Cardiac muscle cell (in vitro differentiated cells and primary cell): ENCODE data around the gene ST6GALNAC3. TPM values are rescaled to one million over a fixed set of nuclear protein-coding genes. Genes with fewer than 3 reads are reported as not detected.

Experiments
- DNase-seq, 2 donors: peaks; one replicate each; pipeline versions ENCODE4 v3.0.0 to v3.0.0-alpha.2; 2010 to 2017; ENCODE audit warnings: low read depth in 1 of 2, low spot score in 1 of 2
- H3K27ac ChIP-seq: fragments of 200-600 bp; sonication (generic); 2 replicates; pipeline ENCODE4 v1.5.1; 2016
- H3K27me3 ChIP-seq: fragments of 200-600 bp; sonication (generic); 2 replicates; pipeline ENCODE4 v1.6.0; 2016; ENCODE audit warnings: control low read depth
- H3K36me3 ChIP-seq: fragments of 200-600 bp; sonication (generic); 2 replicates; pipeline ENCODE4 v1.5.1; 2016; ENCODE audit warnings: control low read depth
- H3K4me1 ChIP-seq: fragments of 200-600 bp; sonication (generic); 2 replicates; pipeline ENCODE4 v1.8.1; 2017; ENCODE audit warnings: low read depth, mild to moderate bottlenecking, mixed run types
- H3K4me3 ChIP-seq: fragments of 200-600 bp; sonication (generic); 2 replicates; pipeline ENCODE4 v1.5.1; 2016; ENCODE audit warnings: mild to moderate bottlenecking
- H3K9me3 ChIP-seq: fragments of 200-600 bp; sonication (generic); 2 replicates; pipeline ENCODE4 v1.5.1; 2017; ENCODE audit warnings: low read depth, mild to moderate bottlenecking, control low read depth
- polyA plus RNA-seq: library from polyadenylated mRNA; unstranded; fragments of >200 nt; fragmentation: Nextera tagmentation; extraction: Ambion mirVana; gene quantifications from 2 replicates; pipeline ENCODE4 v1.2.1, GENCODE V29; 2016
- total RNA-seq: library from RNA; depleted of rRNA; stranded (reverse); fragments of >200 nt; gene quantifications from 2 replicates; pipeline ENCODE4 v1.2.3, GENCODE V29; 2016
- TF ChIP-seq, protein P1 (sequence below): IDR thresholded peaks from 2 replicates; pipeline ENCODE4 v1.5.1; 2012; ENCODE audit warnings: low read depth, mild to moderate bottlenecking, low read length

Gene ST6GALNAC3
- total and polyA plus RNA-seq, 2 experiments from 2014 or later, result 10.4 to 14.8 TPM

DNA sequence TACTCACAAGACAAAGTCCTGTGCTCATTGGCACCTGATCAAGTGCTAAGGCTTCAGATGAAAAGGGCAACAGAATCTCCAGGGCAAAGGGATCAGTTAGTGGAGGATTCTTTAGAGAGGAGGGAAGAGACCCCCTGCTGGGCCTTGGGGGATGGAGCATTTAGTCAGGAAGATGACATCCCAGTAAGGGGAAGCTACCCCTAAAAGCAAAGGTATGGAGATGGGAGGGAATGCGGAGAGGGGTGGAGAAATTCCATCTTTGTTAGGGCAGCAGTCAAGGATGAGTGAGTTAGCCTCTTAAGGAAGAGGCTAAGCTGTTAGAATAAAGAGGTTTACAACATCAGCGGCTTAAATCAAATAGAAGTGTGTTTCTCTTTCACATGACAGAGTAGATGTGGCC is 67.4 kb downstream of the ST6GALNAC3 start:
- Histone ChIP-seq H3K9me3 (no peaks in the 10 kb centered on the region), H3K27ac (no peak overlapping the region), H3K27me3 (no peaks in the 10 kb centered on the region), H3K4me3 (no peak overlapping the region), H3K36me3 (no peaks in the 10 kb centered on the region), H3K4me1 (peaks cover 13% of the 10 kb centered on the region)
- TF ChIP-seq, protein P1, sequence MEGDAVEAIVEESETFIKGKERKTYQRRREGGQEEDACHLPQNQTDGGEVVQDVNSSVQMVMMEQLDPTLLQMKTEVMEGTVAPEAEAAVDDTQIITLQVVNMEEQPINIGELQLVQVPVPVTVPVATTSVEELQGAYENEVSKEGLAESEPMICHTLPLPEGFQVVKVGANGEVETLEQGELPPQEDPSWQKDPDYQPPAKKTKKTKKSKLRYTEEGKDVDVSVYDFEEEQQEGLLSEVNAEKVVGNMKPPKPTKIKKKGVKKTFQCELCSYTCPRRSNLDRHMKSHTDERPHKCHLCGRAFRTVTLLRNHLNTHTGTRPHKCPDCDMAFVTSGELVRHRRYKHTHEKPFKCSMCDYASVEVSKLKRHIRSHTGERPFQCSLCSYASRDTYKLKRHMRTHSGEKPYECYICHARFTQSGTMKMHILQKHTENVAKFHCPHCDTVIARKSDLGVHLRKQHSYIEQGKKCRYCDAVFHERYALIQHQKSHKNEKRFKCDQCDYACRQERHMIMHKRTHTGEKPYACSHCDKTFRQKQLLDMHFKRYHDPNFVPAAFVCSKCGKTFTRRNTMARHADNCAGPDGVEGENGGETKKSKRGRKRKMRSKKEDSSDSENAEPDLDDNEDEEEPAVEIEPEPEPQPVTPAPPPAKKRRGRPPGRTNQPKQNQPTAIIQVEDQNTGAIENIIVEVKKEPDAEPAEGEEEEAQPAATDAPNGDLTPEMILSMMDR, result no peak
- no peak for DNase-seq

DNA sequence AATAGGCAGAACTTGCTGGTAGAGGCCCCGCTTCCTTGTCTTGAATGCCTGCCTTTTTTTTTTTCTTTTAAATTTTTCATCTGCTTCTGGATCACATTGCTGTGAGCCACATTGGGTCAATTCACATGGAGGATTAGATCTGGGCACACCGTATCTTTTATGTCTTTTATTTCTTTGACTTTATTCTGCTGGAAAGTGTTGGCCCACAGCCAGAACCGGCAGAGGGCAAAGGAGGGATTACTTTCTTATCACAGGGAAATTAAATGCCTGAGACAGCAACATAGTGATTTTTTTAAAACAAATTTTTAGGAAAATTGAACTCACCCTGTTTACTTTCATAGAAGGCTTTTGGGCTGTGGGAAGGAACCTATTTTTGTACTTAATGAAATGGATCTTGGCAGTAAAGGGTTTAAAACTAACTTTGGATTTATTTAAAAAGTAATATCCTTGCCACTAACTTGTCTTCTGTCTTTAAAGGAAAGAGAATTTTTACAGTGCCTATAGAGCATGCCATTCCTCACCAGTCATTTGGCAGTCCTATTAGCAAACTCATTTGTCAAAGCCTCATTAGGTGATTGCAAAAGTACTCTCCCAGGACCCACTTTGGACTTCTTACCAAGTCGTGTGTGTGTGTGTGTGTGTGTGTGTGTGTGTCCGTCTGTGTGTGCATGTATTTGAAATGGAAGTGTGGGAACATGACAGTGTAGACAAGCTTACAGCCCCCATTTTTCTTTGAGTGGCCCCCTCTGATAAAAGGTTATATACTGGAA is 68.4 kb downstream of the ST6GALNAC3 start:
- no peak overlapping the region for H3K27ac ChIP-seq
- no peaks in the 10 kb centered on the region for H3K36me3 ChIP-seq
- peaks cover 13% of the 10 kb centered on the region for H3K4me1 ChIP-seq
- TF ChIP-seq, protein P1, result no peak
- H3K27me3 ChIP-seq, result no peaks in the 10 kb centered on the region
- no peaks in the 10 kb centered on the region for H3K9me3 ChIP-seq
- H3K4me3 ChIP-seq, result no peak overlapping the region
- DNase-seq, result peak in 1 of 2 donors; percentile 6

DNA sequence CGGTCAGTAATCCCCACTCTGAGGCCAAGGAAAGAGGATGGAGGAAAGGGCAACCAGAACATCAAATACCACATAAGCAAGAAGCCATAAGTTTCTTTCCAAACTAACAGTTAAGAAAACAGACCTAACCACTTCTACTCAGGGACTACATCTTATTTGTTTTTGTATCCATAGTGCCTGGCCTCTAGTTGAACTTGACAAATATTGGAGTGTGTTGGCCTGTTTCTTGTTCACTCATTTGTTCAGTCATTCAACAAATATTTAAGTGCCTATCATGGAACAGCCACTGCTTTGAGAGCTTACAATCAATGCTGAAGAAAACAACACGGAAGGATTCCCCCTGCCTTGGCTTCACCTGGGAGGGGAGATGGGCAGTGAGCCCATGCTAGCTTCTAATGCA is 69.7 kb downstream of the ST6GALNAC3 start:
- Histone ChIP-seq H3K27ac (no peak overlapping the region), H3K4me3 (no peak overlapping the region), H3K4me1 (peaks cover 13% of the 10 kb centered on the region), H3K9me3 (no peaks in the 10 kb centered on the region), H3K36me3 (no peaks in the 10 kb centered on the region), H3K27me3 (no peaks in the 10 kb centered on the region)
- no peak for DNase-seq
- TF ChIP-seq, protein P1, result no peak

DNA sequence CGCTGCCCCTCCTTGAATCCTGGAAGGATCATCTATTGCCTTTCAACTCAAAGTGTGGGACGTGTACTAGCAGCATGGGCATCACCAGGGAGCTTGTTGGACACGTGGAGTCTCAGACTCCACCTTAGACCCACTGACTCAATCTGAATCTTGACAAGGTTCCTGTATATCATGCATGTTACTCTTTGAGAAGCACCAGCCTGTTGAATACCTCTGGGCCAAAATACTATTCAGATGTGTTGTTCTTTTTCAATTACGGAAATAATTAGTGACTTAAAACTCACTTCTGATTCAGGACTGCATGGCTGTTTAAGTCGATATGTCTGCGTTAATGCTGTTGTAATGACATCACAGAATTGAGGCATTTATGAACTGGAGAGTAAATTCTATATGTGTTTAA is 70.8 kb downstream of the ST6GALNAC3 start:
- DNase-seq, result no peak
- no peaks in the 10 kb centered on the region for H3K27me3 ChIP-seq
- H3K9me3 ChIP-seq, result no peaks in the 10 kb centered on the region
- peaks cover 13% of the 10 kb centered on the region for H3K4me1 ChIP-seq
- no peak overlapping the region for H3K27ac ChIP-seq
- no peak overlapping the region for H3K4me3 ChIP-seq
- TF ChIP-seq, protein P1, result no peak
- H3K36me3 ChIP-seq, result no peaks in the 10 kb centered on the region

DNA sequence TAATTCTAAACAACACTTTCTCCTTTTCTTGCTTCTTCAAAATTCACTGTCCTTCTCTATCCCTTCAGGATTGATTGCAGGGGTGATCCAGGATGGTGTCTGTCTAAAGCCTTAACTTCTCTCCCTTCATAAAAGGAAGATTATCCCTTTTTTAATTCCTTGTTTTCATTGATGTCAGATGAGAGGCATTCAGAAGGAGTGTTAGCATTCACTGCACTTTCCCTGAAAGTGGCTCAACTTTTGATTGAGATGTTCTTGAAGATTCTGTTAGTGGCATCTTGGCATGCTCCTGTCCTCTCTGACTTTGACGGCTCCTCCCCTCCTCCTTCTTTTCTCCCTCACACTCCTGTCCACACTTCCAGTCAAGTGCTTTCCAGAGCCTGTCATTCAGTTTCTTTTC is 71.6 kb downstream of the ST6GALNAC3 start:
- Histone ChIP-seq H3K27ac (no peak overlapping the region), H3K9me3 (no peaks in the 10 kb centered on the region), H3K4me3 (no peak overlapping the region), H3K27me3 (no peaks in the 10 kb centered on the region), H3K36me3 (no peaks in the 10 kb centered on the region), H3K4me1 (peaks cover 13% of the 10 kb centered on the region)
- TF ChIP-seq, protein P1, result no peak
- DNase-seq, result no peak
